ENCODE results near the gene TSC22D4.

TSC22D4 gene

GRCh38 chr7:100437150-100438100 is 41.6 kb downstream of the TSC22D4 start:
- DNase-seq (ENCODE audit: low spot score), result no peak
- peak overlapping the region; percentile 38 for H3K4me3 Mint-ChIP-seq
- H3K4me1 Mint-ChIP-seq (ENCODE audit: low read depth), result peaks cover 27% of the 10 kb centered on the region
- no peaks in the 10 kb centered on the region for H3K9me3 Mint-ChIP-seq
- peaks cover 35% of the 10 kb centered on the region for H3K36me3 Mint-ChIP-seq (ENCODE audit: low read depth)
- no peaks in the 10 kb centered on the region for H3K27me3 Mint-ChIP-seq (ENCODE audit: low read depth)
- peak overlapping the region; percentile 26 for H3K27ac Mint-ChIP-seq

- Mint-ChIP-seq H3K36me3 (ENCODE audit: low read depth) (peaks cover 46% of the 10 kb centered on the region), H3K27ac (peak overlapping the region; percentile 98), H3K27me3 (ENCODE audit: low read depth) (no peaks in the 10 kb centered on the region), H3K4me3 (peak overlapping the region; percentile 97), H3K4me1 (ENCODE audit: low read depth) (peaks cover 37% of the 10 kb centered on the region), H3K9me3 (no peaks in the 10 kb centered on the region)
- no peak for DNase-seq (ENCODE audit: low spot score)
Observed at GRCh38 chr7:100435401-100436304, 43.4 kb downstream of the TSC22D4 start.

- Mint-ChIP-seq H3K4me1 (ENCODE audit: low read depth) (peaks cover 37% of the 10 kb centered on the region), H3K4me3 (peak overlapping the region; percentile 87), H3K9me3 (no peaks in the 10 kb centered on the region), H3K27me3 (ENCODE audit: low read depth) (peaks cover under 1% of the 10 kb centered on the region), H3K36me3 (ENCODE audit: low read depth) (peaks cover 48% of the 10 kb centered on the region), H3K27ac (peak overlapping the region; percentile 91)
- no peak for DNase-seq (ENCODE audit: low spot score)
Observed at GRCh38 chr7:100434297-100435144, 44.5 kb downstream of the TSC22D4 start.

GRCh38 chr7:100433592-100434296 is 45.3 kb downstream of the TSC22D4 start:
- Mint-ChIP-seq H3K9me3 (no peaks in the 10 kb centered on the region), H3K4me1 (ENCODE audit: low read depth) (peaks cover 37% of the 10 kb centered on the region), H3K36me3 (ENCODE audit: low read depth) (peaks cover 50% of the 10 kb centered on the region), H3K27ac (peak overlapping the region; percentile 91), H3K4me3 (peak overlapping the region; percentile 87), H3K27me3 (ENCODE audit: low read depth) (peaks cover 5% of the 10 kb centered on the region)
- no peak for DNase-seq (ENCODE audit: low spot score)

GRCh38 chr7:100433276-100433591 is 45.8 kb downstream of the TSC22D4 start:
- no peak for DNase-seq (ENCODE audit: low spot score)
- Mint-ChIP-seq H3K9me3 (no peaks in the 10 kb centered on the region), H3K4me3 (no peak overlapping the region), H3K4me1 (ENCODE audit: low read depth) (peaks cover 42% of the 10 kb centered on the region), H3K27me3 (ENCODE audit: low read depth) (peaks cover 9% of the 10 kb centered on the region), H3K36me3 (ENCODE audit: low read depth) (peaks cover 50% of the 10 kb centered on the region), H3K27ac (peak overlapping the region; percentile 41)

GRCh38 chr7:100432621-100433275 is 46.3 kb downstream of the TSC22D4 start:
- Mint-ChIP-seq H3K36me3 (ENCODE audit: low read depth) (peaks cover 50% of the 10 kb centered on the region), H3K9me3 (peaks cover 4% of the 10 kb centered on the region), H3K4me1 (ENCODE audit: low read depth) (peaks cover 42% of the 10 kb centered on the region), H3K27me3 (ENCODE audit: low read depth) (peaks cover 14% of the 10 kb centered on the region), H3K4me3 (peak overlapping the region; percentile 94), H3K27ac (peak overlapping the region; percentile 65)
- DNase-seq (ENCODE audit: low spot score), result no peak

GRCh38 chr7:100432053-100432452 is 47.0 kb downstream of the TSC22D4 start:
- no peak for DNase-seq (ENCODE audit: low spot score)
- Mint-ChIP-seq H3K9me3 (peaks cover 4% of the 10 kb centered on the region), H3K4me1 (ENCODE audit: low read depth) (peaks cover 42% of the 10 kb centered on the region), H3K36me3 (ENCODE audit: low read depth) (peaks cover 50% of the 10 kb centered on the region), H3K4me3 (peak overlapping the region; percentile 94), H3K27ac (peak overlapping the region; percentile 69), H3K27me3 (ENCODE audit: low read depth) (peaks cover 15% of the 10 kb centered on the region)

GRCh38 chr7:100431286-100431735 is 47.7 kb downstream of the TSC22D4 start:
- peaks cover 48% of the 10 kb centered on the region for H3K36me3 Mint-ChIP-seq (ENCODE audit: low read depth)
- H3K27me3 Mint-ChIP-seq (ENCODE audit: low read depth), result peaks cover 17% of the 10 kb centered on the region
- H3K4me3 Mint-ChIP-seq, result peak overlapping the region; percentile 94
- DNase-seq (ENCODE audit: low spot score), result no peak
- H3K27ac Mint-ChIP-seq, result peak overlapping the region; percentile 69
- peaks cover 4% of the 10 kb centered on the region for H3K9me3 Mint-ChIP-seq
- peaks cover 42% of the 10 kb centered on the region for H3K4me1 Mint-ChIP-seq (ENCODE audit: low read depth)

- no peak for DNase-seq (ENCODE audit: low spot score)
- Mint-ChIP-seq H3K27ac (peak overlapping the region; percentile 95), H3K4me1 (ENCODE audit: low read depth) (peaks cover 42% of the 10 kb centered on the region), H3K36me3 (ENCODE audit: low read depth) (peaks cover 47% of the 10 kb centered on the region), H3K9me3 (peaks cover 4% of the 10 kb centered on the region), H3K4me3 (peak overlapping the region; percentile 94), H3K27me3 (ENCODE audit: low read depth) (peaks cover 20% of the 10 kb centered on the region)
Observed at GRCh38 chr7:100430493-100431285, 48.3 kb downstream of the TSC22D4 start.

GRCh38 chr7:100429637-100430492 is 49.1 kb downstream of the TSC22D4 start, which contains the start of gene MEPCE:
MEPCE (plus strand) TSS chr7:100429831; CDS start chr7:100430019, 188 bp downstream.
- Mint-ChIP-seq H3K4me3 (peak within 1 kb of the TSS; percentile 96), H3K27me3 (ENCODE audit: low read depth) (peaks cover 24% of the 10 kb centered on the region), H3K4me1 (ENCODE audit: low read depth) (peaks cover 37% of the 10 kb centered on the region), H3K27ac (peak within 1 kb of the TSS; percentile 100), H3K9me3 (peaks cover 4% of the 10 kb centered on the region), H3K36me3 (ENCODE audit: low read depth) (peaks cover 40% of the 10 kb centered on the region)
- DNase-seq (ENCODE audit: low spot score), result peak; percentile 93

- DNase-seq (ENCODE audit: low spot score), result peak; percentile 100
- H3K4me1 Mint-ChIP-seq (ENCODE audit: low read depth), result peaks cover 30% of the 10 kb centered on the region
- peaks cover 4% of the 10 kb centered on the region for H3K9me3 Mint-ChIP-seq
- H3K27ac Mint-ChIP-seq, result peak overlapping the region; percentile 100
- H3K36me3 Mint-ChIP-seq (ENCODE audit: low read depth), result peaks cover 32% of the 10 kb centered on the region
- H3K27me3 Mint-ChIP-seq (ENCODE audit: low read depth), result peaks cover 25% of the 10 kb centered on the region
- H3K4me3 Mint-ChIP-seq, result peak overlapping the region; percentile 96
Observed at GRCh38 chr7:100428967-100429636, 49.9 kb downstream of the TSC22D4 start.
